GM18868 (cell line): ENCODE data around the gene KRT36.

Experiments
- ATAC-seq: cut with Tn5 transposase; IDR thresholded peaks from one replicate; pipeline ENCODE4 v1.9.1; 2021; ENCODE audit warnings: mild to moderate bottlenecking, moderate library complexity; ENCODE audit not compliant: unreplicated experiment

The KRT36 gene

DNA sequence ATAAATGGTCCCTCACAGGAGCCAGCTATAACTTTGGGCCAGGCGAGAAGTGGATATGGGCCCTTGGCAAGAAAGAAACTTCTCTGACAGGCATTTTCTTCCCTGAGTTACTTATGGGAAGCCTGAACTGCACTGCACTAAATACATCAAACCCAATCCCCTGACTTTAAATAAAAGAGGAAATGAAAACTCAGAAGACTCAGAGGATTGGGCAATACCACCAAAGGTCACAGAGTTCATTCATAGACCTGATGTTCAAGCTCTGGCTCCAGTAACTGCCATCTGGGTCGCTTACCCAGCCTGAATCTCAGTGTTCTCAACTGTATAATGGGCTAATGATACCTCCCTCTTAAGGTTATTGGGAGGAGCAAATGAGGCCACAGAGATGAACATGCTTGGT, 9.6 kb downstream of the KRT36 start:
- ATAC-seq: no peak

GRCh38 chr17:41478237-41478636, 11.5 kb downstream of the KRT36 start:
- ATAC-seq: no peak

- ATAC-seq: no peak
Measured at GRCh38 chr17:41476866-41477815, 12.6 kb downstream of the KRT36 start.

DNA sequence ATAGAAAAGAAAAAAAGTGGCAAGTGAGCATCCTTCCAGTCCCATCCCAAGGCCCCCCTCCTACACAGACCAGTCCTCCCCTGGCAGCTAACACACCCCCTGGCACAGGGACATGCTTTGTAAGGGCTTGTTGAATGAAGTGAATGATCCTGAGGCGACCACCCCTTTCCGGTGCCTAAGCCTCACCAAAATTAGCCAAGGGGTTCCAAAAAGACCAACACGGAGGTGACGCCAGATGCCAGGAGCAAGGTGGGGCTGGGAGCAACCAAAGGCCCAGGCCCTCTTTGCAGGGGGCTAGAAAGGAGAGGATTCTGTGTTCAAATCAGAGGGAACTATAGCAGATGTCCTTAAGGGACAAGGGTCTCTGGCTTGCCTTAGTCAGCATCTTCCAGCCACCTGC, 14.3 kb downstream of the KRT36 start:
- ATAC-seq: no peak

DNA sequence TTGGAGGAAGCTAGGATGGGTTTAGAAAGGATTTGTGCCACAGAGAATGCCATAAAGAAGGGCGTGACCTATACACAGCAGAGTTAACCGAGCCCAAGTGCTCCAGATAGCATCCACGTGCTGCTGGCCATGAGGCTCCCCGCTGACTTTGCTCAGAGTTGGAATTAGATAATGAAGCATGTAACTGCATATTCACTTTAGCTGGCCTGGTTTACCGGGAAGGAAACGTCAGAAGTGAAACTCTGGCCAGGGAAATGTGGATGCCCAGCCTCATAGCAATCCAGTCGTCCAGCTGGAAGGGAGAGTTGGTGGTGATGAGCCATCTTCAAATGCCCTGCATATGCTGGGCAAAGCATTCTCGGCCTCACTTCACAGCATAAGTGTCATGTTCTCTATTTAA, 14.8 kb downstream of the KRT36 start:
- ATAC-seq: no peak

DNA sequence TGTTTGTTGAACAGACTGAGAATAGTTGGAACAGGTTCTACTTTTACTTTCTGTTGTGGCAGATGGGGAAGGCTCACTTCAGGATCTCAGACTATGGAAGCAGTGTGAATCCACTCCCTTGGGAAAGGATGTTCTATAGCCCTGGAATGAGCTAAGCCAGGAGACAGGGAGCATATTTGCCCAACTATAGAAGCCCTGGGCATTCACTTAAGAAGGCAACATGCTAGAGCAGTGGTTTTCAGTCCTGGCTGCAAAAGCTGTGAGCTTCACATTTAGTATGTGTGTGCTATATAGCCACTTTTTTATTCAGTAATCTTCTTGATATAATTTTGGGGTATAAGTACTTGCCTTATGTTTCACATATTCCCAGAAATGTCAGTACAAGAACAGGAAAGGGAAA, 21.4 kb downstream of the KRT36 start:
- ATAC-seq: no peak

DNA sequence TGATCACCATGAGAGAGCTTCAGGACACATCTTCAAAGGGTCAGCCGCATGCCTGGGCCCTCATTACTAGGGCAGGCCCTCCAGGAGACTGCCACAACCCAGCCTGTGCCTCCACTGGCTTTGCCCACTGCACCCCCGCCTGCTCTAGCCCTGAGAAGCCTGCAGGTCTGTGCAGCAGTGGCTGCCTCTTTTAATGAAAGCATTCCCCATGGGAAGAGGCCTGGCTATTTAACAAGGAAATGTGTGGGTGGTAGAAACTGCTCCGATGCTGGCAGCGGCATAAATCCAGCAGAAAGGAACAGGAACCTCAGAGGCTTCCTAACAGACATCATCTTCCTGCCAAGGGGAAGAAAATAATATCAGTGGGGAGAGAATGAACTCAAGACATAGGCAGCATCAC, 22.1 kb downstream of the KRT36 start:
- ATAC-seq: no peak

DNA sequence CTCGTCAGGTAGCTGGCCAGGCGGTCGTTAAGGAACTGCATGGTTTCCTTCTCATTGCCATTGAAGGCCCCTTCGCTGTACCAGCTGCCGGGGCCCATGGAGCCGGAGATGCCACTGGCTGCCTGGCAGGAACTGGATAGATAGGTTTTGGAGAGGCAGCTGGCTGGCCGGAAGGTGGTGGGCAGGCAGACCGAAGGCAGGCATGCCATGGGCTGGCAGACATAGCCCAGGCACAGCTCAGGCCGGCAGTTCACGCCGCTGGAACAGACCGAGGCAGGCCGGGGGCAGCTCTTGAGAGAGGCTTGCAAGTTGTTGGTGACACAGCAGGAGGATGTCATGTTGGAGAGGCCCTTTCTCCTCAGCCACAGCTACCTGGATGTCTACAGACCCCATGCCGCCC, 22.7 kb downstream of the KRT36 start, which contains the start of gene KRT32:
TSS of gene KRT32 (minus strand) at position 399 of the 400 bp plus-strand sequence. CDS start at position 338, 61 bp downstream.
- ATAC-seq: no peak

DNA sequence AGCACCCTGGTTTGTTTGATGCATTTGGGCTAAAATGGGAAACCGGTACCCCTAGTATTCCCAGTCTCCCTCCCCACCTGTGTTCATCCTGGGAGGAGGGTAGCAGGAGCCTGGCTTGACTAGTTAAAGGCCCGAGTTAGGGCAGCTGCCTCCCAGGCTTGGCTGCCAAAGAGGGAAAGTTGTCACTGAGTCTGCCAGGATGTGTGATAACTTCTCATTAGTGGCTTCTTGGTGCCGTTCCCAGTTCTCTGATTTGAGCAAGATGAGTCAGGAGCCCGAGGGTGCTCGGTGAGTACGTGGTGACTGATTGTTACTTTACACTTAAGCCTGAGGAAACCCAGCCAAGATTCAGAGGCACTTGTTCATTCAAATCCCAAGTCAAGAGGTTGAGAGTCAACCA, 25.0 kb downstream of the KRT36 start:
- no peak for ATAC-seq

DNA sequence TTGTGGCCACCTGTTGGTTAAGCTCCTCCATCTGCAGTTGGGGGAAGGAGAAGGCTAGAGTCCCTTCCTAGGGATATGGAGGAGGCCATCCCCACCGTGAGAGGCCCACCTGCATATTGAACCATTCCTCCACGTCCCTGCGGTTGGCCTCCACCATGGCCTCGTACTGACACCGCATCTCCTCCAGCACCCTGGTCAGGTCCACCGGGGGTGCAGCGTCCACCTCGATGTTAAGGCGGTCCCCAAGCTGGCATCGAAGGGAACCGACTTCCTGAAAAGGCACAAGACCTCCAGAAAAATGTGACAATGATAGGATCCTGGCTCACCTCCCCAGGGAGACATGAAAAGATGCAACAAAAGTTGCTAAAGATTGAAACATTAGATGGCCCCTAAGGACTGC, 25.5 kb downstream of the KRT36 start:
- no peak for ATAC-seq

- ATAC-seq: no peak
Measured at GRCh38 chr17:41463746-41464145, 26.0 kb downstream of the KRT36 start.

DNA sequence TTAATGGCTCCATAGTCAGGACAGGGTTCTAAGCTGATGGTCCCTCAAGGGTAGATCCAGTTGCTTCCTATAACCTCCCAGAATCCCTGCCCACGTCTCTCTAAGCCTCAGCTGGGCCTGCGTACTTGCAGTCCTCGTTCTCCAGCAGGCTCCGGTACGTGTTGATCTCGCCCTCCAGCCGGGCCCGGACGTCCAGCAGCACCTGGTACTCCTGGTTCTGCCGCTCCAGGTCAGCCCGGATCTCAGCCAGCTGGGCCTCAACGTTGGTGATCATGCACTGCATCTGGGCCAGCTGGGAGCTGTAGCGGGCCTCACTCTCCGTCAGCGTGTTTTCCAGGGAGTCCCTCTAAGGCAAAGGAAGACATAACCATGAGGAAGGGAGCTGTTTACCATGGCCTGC, 27.0 kb downstream of the KRT36 start:
- ATAC-seq: no peak

GRCh38 chr17:41457676-41458075, 32.0 kb downstream of the KRT36 start:
- ATAC-seq: no peak

DNA sequence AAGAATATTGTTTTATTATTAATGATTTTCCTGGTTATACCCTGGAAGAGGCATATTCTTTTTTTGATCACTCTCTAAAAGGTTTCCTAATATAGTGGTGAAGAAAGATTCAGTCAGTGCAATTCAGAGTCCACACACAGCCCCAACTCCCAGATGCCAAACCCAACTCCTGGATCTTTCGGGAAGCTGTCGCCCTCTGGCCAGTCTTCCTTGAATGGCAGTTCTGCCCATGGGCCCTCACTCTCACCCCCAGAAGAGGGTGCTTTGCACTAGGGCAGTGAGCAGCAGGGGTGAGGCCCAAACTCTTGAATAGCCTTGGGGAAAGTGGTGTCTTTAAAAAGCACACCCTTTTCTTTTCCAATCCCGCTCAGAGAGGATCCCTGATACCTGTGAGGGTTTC, 33.5 kb downstream of the KRT36 start:
- ATAC-seq: no peak

DNA sequence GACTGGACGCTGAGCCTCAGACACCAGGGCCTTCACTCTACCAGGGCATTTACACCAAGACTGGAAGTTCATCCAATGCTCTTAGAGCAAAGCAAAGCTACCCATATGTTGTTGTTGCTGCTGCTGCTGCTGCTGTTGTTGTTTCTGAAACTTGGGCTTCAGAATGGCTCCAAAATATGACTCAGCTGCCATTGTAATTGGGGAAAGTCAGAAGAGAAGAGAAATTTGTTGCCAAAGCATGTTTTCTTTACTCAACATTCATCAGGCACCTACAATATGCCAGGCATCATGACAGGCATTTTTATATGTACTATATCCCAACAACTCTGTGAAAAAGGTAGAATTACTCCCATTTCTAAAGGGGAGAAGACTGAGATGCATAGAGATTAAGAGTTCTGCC, 34.5 kb downstream of the KRT36 start:
- no peak for ATAC-seq

GRCh38 chr17:41453066-41453465, 36.6 kb downstream of the KRT36 start:
- no peak for ATAC-seq

GRCh38 chr17:41452281-41452680, 37.4 kb downstream of the KRT36 start:
- no peak for ATAC-seq

GRCh38 chr17:41451154-41451728, 38.5 kb downstream of the KRT36 start:
- no peak for ATAC-seq

DNA sequence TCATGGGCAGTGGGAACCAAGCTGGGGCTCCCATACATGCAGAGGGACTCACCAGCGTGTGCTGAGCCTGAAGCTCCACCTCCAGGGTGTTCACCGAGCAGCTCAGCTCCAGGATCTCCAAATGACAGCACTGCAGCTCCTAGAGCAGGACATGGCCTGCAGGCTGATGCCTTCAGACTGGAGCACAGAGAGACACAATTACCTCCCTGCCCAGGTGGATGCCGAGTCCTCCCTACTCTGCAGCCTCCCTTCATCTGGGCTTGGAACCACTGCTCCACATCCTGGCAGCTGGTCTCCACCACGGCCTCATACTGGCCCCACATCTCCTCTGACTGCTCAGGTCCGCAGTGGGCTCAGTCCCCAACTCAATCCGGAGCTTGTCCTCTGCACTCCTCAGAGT, 40.7 kb downstream of the KRT36 start:
- no peak for ATAC-seq

DNA sequence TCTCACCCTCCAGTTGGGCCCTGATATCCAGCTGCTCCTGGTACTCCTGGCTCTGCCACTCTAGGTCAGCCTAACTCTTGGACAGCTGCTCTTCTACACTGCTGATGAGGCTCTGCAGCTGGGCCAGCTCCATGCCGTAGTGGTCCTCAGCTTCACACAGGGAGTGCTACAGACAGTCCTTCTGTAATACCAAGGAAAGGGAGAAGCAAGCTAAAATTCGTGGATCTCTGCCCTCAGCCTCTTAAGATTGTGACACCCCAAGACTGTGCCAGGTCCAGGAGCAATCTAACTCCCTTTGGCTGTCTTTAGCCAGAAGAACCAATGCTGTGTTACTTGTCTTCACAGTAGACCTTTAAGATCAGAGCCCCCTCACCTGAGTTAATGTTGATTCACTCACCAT, 41.2 kb downstream of the KRT36 start:
- ATAC-seq: no peak

DNA sequence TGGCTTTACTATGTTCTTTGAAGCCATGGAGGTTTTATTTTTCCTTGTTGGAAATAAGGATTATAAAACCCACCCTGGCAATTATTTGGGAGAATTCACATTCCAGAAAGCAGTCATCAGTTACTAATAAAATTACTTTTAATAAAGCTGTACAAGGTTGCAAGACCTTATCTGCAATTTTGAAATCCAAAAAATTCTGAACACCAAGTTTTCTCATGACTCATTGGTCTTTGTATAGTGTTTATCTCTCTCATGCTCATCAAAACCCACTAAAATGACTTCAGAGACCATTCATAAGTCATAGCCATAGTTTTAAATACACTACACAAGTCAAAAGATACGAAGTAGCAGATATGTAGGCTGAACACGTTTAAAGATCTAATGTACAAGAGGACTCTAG, 42.9 kb downstream of the KRT36 start:
- ATAC-seq: no peak

DNA sequence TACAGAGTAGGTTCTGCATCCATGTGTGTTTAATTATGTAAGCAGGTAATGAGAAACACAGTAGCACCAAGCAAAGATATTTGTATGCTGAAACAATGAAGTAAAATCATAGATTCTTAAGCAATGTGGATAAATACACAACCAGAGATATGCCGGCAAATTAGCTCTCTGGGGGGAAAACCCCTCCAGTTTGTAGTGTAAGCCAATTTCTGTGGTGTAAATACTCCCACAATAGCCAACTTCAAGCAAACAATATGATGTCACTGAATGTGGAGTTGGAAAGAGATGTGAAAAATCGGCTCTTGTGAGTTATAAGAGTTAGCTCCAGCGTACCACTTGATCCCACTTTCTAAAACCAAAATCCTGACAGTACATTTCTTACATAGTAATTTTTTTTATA, 45.1 kb downstream of the KRT36 start:
- no peak for ATAC-seq
